Neuronal stem cell (in vitro differentiated cells): ENCODE measurements around the gene GAS2L1.

Experiments
- DNase-seq: peaks from one replicate; pipeline ENCODE4 v3.0.0-alpha.2; 2013; ENCODE audit warnings: low spot score
- H2AFZ ChIP-seq: one replicate; pipeline ENCODE4 v1.6.1; 2013; ENCODE audit warnings: mild to moderate bottlenecking, low read length, inconsistent platforms
- H2AK5ac ChIP-seq: 2 replicates; pipeline ENCODE4 v1.6.1; 2013; ENCODE audit warnings: low read depth, mild to moderate bottlenecking, inconsistent platforms, low read length, moderate library complexity, mixed read lengths
- H2BK120ac ChIP-seq: 2 replicates; pipeline ENCODE4 v1.6.1; 2013; ENCODE audit warnings: low read depth, mild to moderate bottlenecking, inconsistent platforms, low read length, moderate library complexity, mixed read lengths
- H2BK12ac ChIP-seq: one replicate; pipeline ENCODE4 v1.6.1; 2013; ENCODE audit warnings: low read length, inconsistent platforms
- H2BK15ac ChIP-seq: 2 replicates; pipeline ENCODE4 v1.6.1; 2013; ENCODE audit warnings: mild to moderate bottlenecking, low read length, inconsistent platforms, mixed read lengths
- H2BK5ac ChIP-seq: one replicate; pipeline ENCODE4 v1.6.1; 2013; ENCODE audit warnings: inconsistent platforms, mild to moderate bottlenecking, low read length, moderate library complexity
- H3K14ac ChIP-seq: one replicate; pipeline ENCODE4 v1.6.1; 2013; ENCODE audit warnings: low read length, inconsistent platforms
- H3K18ac ChIP-seq: 2 replicates; pipeline ENCODE4 v1.6.1; 2013; ENCODE audit warnings: low read length, inconsistent platforms
- H3K23ac ChIP-seq: 2 replicates; pipeline ENCODE4 v1.6.1; 2013; ENCODE audit warnings: low read depth, mild to moderate bottlenecking, mixed read lengths, low read length, inconsistent platforms; ENCODE audit not compliant: poor library complexity
- H3K27ac ChIP-seq: replicated peaks from 3 replicates; pipeline ENCODE4 v1.5.1; 2013; ENCODE audit warnings: low read length, inconsistent platforms
- H3K27me3 ChIP-seq, 3 experiments: 2 replicates each; pipeline ENCODE4 v1.6.1; 2013; ENCODE audit warnings: low read length in 3 of 3, mild to moderate bottlenecking in 2 of 3, inconsistent platforms in 1 of 3, low read depth in 1 of 3, mixed read lengths in 1 of 3, moderate library complexity in 1 of 3; ENCODE audit not compliant: control insufficient read depth in 3 of 3, insufficient read depth in 3 of 3
- H3K36me3 ChIP-seq, 2 donors: replicated peaks in 1 of 2; 2 replicates each; pipeline ENCODE4 v1.6.1; 2013; ENCODE audit warnings: low read length in 2 of 2; ENCODE audit not compliant: control insufficient read depth in 2 of 2, insufficient read depth in 2 of 2
- H3K4ac ChIP-seq: 2 replicates; pipeline ENCODE4 v1.6.1; 2013; ENCODE audit warnings: inconsistent platforms, mild to moderate bottlenecking, low read length, moderate library complexity
- H3K4me1 ChIP-seq, 2 donors: 1 replicate in 1 of 2; 2 replicates in 1 of 2; pipeline ENCODE4 v1.6.1; 2013; ENCODE audit warnings: low read length in 2 of 2, low read depth in 1 of 2; ENCODE audit not compliant: control insufficient read depth in 2 of 2, insufficient read depth in 1 of 2
- H3K4me2 ChIP-seq: one replicate; pipeline ENCODE4 v1.6.1; 2013; ENCODE audit warnings: mild to moderate bottlenecking, low read length, inconsistent platforms; ENCODE audit not compliant: insufficient read depth, poor library complexity, severe bottlenecking
- H3K4me3 ChIP-seq, 2 donors: 2 replicates each; pipeline ENCODE4 v1.5.1; 2013; ENCODE audit warnings: low read length in 2 of 2, mild to moderate bottlenecking in 2 of 2, inconsistent platforms in 1 of 2, moderate library complexity in 1 of 2
- H3K79me1 ChIP-seq: one replicate; pipeline ENCODE4 v1.6.1; 2013; ENCODE audit warnings: low read depth, mild to moderate bottlenecking, inconsistent platforms, low read length, moderate library complexity
- H3K9ac ChIP-seq: one replicate; pipeline ENCODE4 v1.6.1; 2013; ENCODE audit warnings: mild to moderate bottlenecking, low read depth, low read length, inconsistent platforms; ENCODE audit not compliant: poor library complexity
- H3K9me3 ChIP-seq, 2 donors: replicated peaks in 1 of 2; 2 replicates each; pipeline versions ENCODE3 to v1.6.1; 2013; ENCODE audit warnings: low read length in 2 of 2, mild to moderate bottlenecking in 2 of 2, inconsistent platforms in 1 of 2, low read depth in 1 of 2, mixed read lengths in 1 of 2, moderate library complexity in 1 of 2; ENCODE audit not compliant: control insufficient read depth in 2 of 2, insufficient read depth in 1 of 2
- H4K8ac ChIP-seq: one replicate; pipeline ENCODE4 v1.6.1; 2013; ENCODE audit warnings: low read depth, mild to moderate bottlenecking, inconsistent platforms, low read length, moderate library complexity
- H4K91ac ChIP-seq: one replicate; pipeline ENCODE4 v1.6.1; 2013; ENCODE audit warnings: low read length, low read depth, mild to moderate bottlenecking, inconsistent platforms; ENCODE audit not compliant: poor library complexity
- WGBS, 2 donors: extraction: QIAGEN DNeasy Blood & Tissue Kit; methylation state at CpG; one replicate each; pipeline ENCODE4 v1.1.7; 2013; ENCODE audit warnings: missing lambda C conversion rate in 2 of 2, mixed read lengths in 1 of 2; ENCODE audit not compliant: insufficient read length in 2 of 2, insufficient replicate concordance in 1 of 2; ENCODE audit errors: extremely low coverage in 2 of 2; 5-methylcytosine and 5-hydroxymethylcytosine counted together

Gene GAS2L1

GRCh38 chr22:29275819-29276565 lies 30.5 kb upstream of the GAS2L1 start:
- H4K91ac ChIP-seq, result no peak overlapping the region
- no peak overlapping the region for H3K27ac ChIP-seq
- no peak overlapping the region for H2BK5ac ChIP-seq
- H3K4me1 ChIP-seq, result peaks cover 2 to 7% of the 10 kb centered on the region in 2 donors
- H3K23ac ChIP-seq, result no peak overlapping the region
- H2BK12ac ChIP-seq, result no peak overlapping the region
- no peak overlapping the region for H3K9ac ChIP-seq
- H4K8ac ChIP-seq, result no peak overlapping the region
- H3K79me1 ChIP-seq, result peaks cover 3% of the 10 kb centered on the region
- no peak overlapping the region for H2BK120ac ChIP-seq
- no peak overlapping the region for H3K4me2 ChIP-seq
- no peak overlapping the region for H2AK5ac ChIP-seq
- 100% methylated on average over 2 of the region's 3 CpGs; no CpG with 5 or more reads in 1 of the 2 donors for WGBS, 2 donors
- peaks cover 28 to 98% of the 10 kb centered on the region in 2 donors for H3K36me3 ChIP-seq
- H3K4ac ChIP-seq, result no peak overlapping the region
- H3K14ac ChIP-seq, result no peak overlapping the region
- no peak overlapping the region for H2AFZ ChIP-seq
- H3K9me3 ChIP-seq, result no peaks in the 10 kb centered on the region
- no peak overlapping the region for H3K18ac ChIP-seq
- no peaks in the 10 kb centered on the region for H3K27me3 ChIP-seq
- H2BK15ac ChIP-seq, result no peak overlapping the region
- no peak for DNase-seq
- no peak overlapping the region for H3K4me3 ChIP-seq

- Histone ChIP-seq H3K9ac (no peak overlapping the region), H2AFZ (no peak overlapping the region), H3K4me3 (no peak overlapping the region), H2BK5ac (no peak overlapping the region), H3K18ac (no peak overlapping the region), H2BK12ac (no peak overlapping the region), H2BK120ac (no peak overlapping the region), H3K79me1 (peaks cover 3% of the 10 kb centered on the region), H2AK5ac (no peak overlapping the region), H3K36me3 (peaks cover 31 to 96% of the 10 kb centered on the region in 2 donors), H3K14ac (no peak overlapping the region), H3K27me3 (no peaks in the 10 kb centered on the region), H3K4me2 (no peak overlapping the region), H3K23ac (no peak overlapping the region), H3K27ac (no peak overlapping the region), H4K91ac (no peak overlapping the region), H2BK15ac (no peak overlapping the region), H3K4me1 (no peaks in the 10 kb centered on the region), H3K9me3 (no peaks in the 10 kb centered on the region), H3K4ac (no peak overlapping the region), H4K8ac (no peak overlapping the region)
- no peak for DNase-seq
- WGBS, 2 donors, result no CpG with 5 or more reads among the region's 1 CpG
Measured at GRCh38 chr22:29277927-29278326, 28.5 kb upstream of the GAS2L1 start.

DNA sequence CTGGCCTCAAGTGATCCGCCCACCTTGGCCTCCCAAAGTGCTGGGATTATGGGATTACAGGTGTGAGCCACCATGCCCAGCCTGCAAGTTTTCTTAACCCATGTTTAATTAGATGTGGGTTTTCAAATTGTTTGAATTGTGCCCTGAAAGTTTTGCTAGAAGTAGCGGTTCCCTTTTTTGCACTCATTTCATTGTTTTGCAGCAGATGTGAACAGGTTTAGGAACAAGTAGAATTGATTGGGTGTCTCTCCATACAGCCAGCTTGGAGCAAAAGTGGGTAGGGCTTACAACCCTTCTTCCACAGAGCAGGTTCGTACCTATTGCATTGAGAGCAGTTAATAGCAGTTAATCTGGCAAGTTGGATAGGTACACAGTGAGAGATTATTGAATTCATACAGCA lies 22.3 kb upstream of the GAS2L1 start:
- Histone ChIP-seq H4K8ac (no peak overlapping the region), H2BK12ac (no peak overlapping the region), H2AK5ac (no peak overlapping the region), H2AFZ (no peak overlapping the region), H3K4me1 (no peaks in the 10 kb centered on the region), H4K91ac (no peak overlapping the region), H3K9ac (no peak overlapping the region), H2BK5ac (no peak overlapping the region), H3K23ac (no peak overlapping the region), H3K27ac (no peak overlapping the region), H3K79me1 (no peaks in the 10 kb centered on the region), H3K27me3 (no peaks in the 10 kb centered on the region), H3K9me3 (no peaks in the 10 kb centered on the region), H2BK120ac (no peak overlapping the region), H3K18ac (no peak overlapping the region), H2BK15ac (no peak overlapping the region), H3K14ac (no peak overlapping the region), H3K36me3 (peaks cover 46 to 94% of the 10 kb centered on the region in 2 donors), H3K4me2 (no peak overlapping the region), H3K4me3 (no peak overlapping the region), H3K4ac (no peak overlapping the region)
- WGBS, 2 donors, result no CpG with 5 or more reads among the region's 3 CpGs
- DNase-seq, result no peak

DNA sequence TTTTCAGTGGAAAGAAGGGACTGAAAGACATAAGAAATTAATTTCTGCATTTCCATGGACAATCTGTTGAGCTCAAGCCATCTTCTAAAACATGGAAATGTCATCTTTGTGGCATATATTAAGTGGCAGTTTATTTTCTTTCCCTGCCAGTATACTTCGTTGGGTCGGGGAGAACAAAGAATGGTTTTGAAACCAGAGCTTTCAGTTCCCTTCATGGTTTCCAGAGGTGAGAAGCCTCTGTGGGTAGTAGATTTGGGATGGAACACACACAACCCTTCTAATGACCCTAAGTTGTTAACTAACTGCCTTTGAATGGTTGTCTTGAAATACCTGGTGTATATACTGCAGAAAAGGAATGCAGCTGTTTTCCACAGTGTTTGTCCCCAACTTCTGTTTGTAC lies 17.6 kb upstream of the GAS2L1 start:
- no peak overlapping the region for H3K9ac ChIP-seq
- H3K23ac ChIP-seq, result no peak overlapping the region
- no peak overlapping the region for H2BK12ac ChIP-seq
- H3K36me3 ChIP-seq, result peaks cover 55 to 99% of the 10 kb centered on the region in 2 donors
- no peak for DNase-seq
- H2BK5ac ChIP-seq, result no peak overlapping the region
- no peak overlapping the region for H3K18ac ChIP-seq
- H4K91ac ChIP-seq, result no peak overlapping the region
- no peaks in the 10 kb centered on the region for H3K27me3 ChIP-seq
- H2BK15ac ChIP-seq, result no peak overlapping the region
- peaks cover 0 to 2% of the 10 kb centered on the region in 2 donors for H3K4me1 ChIP-seq
- H2AFZ ChIP-seq, result no peak overlapping the region
- H3K4me3 ChIP-seq, result no peak overlapping the region
- no peak overlapping the region for H3K27ac ChIP-seq
- no peak overlapping the region for H3K4me2 ChIP-seq
- H4K8ac ChIP-seq, result no peak overlapping the region
- no peaks in the 10 kb centered on the region for H3K9me3 ChIP-seq
- no peak overlapping the region for H3K14ac ChIP-seq
- no peak overlapping the region for H2AK5ac ChIP-seq
- WGBS, 2 donors, result no CpG with 5 or more reads among the region's 2 CpGs
- no peak overlapping the region for H2BK120ac ChIP-seq
- no peak overlapping the region for H3K4ac ChIP-seq
- H3K79me1 ChIP-seq, result no peaks in the 10 kb centered on the region
